Stimulated activated CD8-positive, alpha-beta memory T cell treated with anti-CD3 and anti-CD28 coated beads, Interleukin-7, amount 100 ng/mL, for 48 hours (primary cell): ENCODE results near the gene MRPS9.

Experiments used
- DNase-seq, 2 donors: peaks; one replicate each; pipeline ENCODE4 v3.0.0-alpha.2; 2020; ENCODE audit warnings: low read depth in 1 of 2; ENCODE audit errors: extremely low read depth in 1 of 2

The MRPS9 gene

GRCh38 chr2:105078906-105079495 lies 41.1 kb downstream of the MRPS9 start:
- DNase-seq: no peak

- no peak for DNase-seq
These were observed 42.6 kb downstream of the MRPS9 start for GRCh38 chr2:105080461-105080860.

GRCh38 chr2:105081006-105081601 lies 43.2 kb downstream of the MRPS9 start:
- DNase-seq: no peak

DNA sequence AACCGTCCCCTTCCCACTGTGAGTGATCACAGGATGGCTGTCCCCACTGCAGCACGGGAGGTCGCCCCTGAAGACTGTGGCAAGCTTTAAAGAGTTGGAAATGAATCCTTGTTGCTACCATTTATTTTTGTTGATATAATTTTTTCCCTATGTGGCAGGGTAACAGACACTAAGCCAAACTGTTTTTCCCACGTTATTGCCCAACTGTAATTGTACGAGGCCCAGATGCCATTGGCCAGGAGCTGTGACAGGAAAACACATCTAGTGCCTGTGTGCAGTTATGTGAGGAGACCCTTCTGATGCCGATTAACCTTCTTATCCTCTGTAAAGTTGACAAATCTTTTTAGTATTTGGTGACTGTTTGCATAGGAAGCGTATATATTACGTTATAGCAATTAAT lies 44.2 kb downstream of the MRPS9 start:
- no peak for DNase-seq

DNA sequence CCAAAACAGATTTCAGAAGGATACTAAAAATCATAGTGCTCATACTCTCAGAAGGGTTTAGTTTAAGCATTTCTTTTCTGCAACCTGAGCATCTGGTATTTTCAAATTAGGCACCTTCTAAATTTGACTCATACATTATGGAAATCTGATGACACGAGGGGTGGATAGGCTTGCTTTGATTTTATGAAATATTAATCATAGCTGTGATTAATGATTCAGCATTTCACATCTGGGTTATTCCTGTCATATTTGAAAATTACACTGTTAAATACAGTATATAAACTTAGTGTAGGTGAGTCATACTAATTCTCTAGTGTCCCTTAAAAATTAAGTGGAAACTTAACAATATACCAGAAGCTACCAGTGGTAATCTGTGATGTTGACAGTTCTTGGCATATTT lies 47.7 kb downstream of the MRPS9 start:
- no peak for DNase-seq

GRCh38 chr2:105087273-105087672 lies 49.4 kb downstream of the MRPS9 start:
- DNase-seq: no peak

DNA sequence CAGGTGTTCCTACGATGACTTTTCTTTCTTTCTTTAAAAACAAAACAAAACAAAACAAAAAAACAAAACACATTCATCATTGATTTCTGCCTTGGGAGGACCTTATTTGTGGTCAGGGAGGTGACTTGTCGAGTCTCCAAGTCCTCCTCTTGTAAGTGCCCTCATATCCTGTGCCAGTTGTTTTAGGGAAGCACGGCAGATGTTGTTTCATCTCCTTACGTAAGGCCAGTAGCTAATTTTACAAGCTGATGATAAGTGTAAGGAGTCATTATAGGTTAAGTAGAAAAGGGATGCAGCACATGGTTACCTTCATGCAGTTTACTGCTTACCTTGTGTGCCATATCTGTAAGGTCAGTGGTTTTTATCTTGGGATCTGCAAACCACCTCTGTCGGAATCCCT lies 52.2 kb downstream of the MRPS9 start:
- no peak for DNase-seq

GRCh38 chr2:105092797-105093196 lies 54.9 kb downstream of the MRPS9 start:
- no peak for DNase-seq

- no peak for DNase-seq
These were observed 61.3 kb downstream of the MRPS9 start for GRCh38 chr2:105099153-105099552.

DNA sequence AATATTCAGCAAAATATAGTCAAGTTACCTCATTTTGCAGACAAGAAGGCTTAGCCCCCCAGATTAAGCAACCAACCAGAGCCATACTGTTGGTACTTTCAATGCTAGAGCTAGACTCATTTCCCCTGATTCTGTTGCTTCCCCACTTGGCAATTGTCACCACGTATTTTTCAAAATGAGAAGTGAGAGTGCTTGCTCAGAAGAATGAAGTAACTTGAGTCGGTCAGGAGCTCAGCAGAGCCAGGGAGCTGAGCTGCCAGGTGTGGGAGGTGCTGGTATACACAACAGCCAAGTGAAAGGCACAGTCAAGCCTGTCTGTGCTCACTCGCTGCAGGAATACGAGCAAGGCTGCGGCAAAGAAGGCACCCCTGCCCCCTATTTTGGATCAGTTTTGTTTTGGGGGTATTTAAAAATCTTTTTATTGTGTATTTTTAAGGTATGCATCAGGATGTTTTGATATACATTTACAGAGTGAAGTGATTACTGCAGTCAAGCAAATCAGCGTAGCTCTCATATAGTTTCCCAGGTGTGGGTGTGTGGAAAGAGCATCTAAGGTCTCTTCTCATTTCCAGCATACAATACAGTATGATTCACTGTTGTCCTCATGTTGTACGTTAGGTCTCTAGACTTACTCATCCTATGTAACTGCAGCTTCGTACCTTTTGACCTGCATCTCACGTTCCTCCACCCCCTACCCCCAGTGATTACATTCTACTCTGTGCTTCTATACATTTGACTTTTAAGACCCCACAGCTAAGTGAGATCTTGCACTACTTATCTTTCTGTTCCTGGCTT lies 62.4 kb downstream of the MRPS9 start:
- DNase-seq: no peak

DNA sequence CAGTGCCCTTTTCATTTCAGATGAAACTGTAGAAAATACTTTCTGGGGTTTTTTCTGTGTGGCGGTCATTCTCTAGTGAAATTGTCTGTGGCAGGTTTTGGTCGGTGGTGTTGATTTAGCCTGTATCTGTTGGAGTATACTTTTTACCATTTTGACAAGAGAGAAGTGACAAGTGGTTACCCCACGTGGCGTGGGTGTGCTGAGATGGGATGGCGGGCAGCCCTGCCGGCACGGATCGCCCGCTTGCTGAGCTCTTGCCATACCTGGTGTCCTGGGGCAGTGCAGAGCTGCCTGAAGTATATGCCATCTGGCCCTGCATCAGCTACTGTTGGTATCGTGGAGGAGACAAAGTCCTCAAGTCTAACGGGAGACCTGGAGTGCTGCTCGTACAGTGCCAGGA lies 64.1 kb downstream of the MRPS9 start:
- DNase-seq: no peak

DNA sequence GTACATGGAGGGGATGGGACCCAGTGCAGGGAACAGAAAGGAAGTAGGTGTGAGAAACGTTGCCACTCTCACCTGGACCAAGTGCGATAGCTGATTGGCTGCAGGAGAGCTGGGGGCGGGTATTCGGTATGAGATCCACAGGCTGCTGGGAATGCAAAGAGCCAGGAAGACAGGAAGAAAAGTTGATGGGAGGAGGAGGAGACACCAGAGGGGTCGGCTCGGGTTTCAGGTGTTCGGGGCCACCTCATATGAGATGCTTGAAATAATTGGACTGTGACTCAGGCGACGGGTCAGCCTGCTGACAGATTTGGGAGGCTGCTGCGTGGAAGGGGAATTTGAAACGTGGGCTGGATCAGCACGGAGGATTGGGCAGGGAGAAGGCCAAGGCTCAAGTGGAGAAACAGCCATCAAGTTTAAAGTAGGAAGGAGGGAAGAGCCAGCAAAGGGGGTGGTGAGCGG lies 65.1 kb downstream of the MRPS9 start:
- DNase-seq: no peak

- DNase-seq: no peak
These were observed 65.6 kb downstream of the MRPS9 start for GRCh38 chr2:105103481-105103880.

GRCh38 chr2:105104208-105104731 lies 66.4 kb downstream of the MRPS9 start:
- DNase-seq: no peak

DNA sequence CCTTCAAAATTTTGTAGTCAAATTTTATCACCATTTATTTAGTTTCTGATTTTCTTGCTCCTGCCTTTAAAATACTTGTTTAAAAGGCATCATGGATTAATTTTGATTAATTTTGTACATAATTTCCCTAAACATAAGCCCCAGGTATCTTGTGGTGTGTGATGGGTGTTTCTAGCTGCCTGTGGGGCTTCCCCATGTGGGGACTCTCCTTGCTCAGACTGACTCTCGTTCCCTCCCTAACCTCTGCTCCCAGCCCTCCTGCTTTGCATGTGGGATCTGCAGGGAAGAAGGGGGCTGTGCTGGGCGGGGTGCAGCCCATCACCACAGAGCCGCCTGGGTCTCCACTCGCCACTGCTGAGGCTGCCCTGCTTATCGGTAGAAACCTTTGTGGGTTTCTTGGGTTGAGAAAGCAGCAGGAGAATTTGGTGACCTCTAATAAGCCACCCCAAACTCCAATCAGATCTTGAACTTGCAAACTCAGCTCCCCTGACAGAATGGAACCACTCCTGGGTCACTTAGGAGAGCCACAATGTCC lies 72.5 kb downstream of the MRPS9 start:
- no peak for DNase-seq

- no peak for DNase-seq
These were observed 73.7 kb downstream of the MRPS9 start for GRCh38 chr2:105111365-105112150.

- DNase-seq: no peak
These were observed 74.5 kb downstream of the MRPS9 start for GRCh38 chr2:105112345-105112744.

GRCh38 chr2:105113616-105114291 lies 75.9 kb downstream of the MRPS9 start:
- DNase-seq: no peak

DNA sequence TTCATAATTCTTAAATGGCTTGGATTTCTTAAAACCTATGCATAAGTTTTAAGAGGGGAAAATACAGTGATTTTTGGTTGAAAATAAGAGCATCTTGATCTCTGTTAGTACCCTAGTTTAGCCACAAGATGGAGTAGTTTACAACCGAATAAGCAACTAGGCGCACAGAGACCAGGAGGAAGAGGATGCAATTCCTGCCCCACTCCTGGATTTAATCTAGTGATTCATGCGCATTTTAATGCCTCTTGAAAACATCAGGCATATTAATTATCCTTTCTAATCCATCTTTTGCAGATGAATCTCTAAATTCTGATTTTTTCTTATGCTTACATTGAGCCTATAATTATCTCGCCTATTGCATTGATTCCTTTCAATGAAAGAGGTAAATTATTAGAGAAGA lies 76.7 kb downstream of the MRPS9 start:
- no peak for DNase-seq

- DNase-seq: no peak
These were observed 78.5 kb downstream of the MRPS9 start for GRCh38 chr2:105116348-105116747.
